Epidermal melanocyte (primary cell): Measurements from ENCODE around the gene KLF13.

Experiments used
- DNase-seq: peaks from one replicate; pipeline ENCODE4 v3.0.0; 2011; ENCODE audit warnings: low spot score; ENCODE audit not compliant: insufficient read length

Gene KLF13

DNA sequence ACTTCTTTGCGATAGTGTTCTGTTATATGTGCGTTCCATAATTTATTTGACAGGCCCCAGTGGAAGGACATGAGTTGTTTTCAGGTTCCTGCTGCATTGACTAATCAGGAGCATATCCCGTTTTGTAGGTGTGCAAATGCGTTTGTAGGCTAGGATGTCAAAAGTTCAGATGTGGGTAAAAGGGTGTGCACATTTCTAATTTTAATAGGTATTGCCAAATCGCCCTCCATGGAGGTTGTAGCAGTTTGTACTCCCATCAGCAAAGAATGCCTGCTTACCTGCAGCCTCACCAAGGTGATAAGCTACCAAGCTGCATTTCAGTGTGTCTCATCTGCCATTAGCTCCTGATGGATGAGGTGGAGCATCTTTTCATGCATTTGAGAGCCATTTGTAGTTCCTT lies 36.3 kb downstream of the KLF13 start:
- DNase-seq = no peak

DNA sequence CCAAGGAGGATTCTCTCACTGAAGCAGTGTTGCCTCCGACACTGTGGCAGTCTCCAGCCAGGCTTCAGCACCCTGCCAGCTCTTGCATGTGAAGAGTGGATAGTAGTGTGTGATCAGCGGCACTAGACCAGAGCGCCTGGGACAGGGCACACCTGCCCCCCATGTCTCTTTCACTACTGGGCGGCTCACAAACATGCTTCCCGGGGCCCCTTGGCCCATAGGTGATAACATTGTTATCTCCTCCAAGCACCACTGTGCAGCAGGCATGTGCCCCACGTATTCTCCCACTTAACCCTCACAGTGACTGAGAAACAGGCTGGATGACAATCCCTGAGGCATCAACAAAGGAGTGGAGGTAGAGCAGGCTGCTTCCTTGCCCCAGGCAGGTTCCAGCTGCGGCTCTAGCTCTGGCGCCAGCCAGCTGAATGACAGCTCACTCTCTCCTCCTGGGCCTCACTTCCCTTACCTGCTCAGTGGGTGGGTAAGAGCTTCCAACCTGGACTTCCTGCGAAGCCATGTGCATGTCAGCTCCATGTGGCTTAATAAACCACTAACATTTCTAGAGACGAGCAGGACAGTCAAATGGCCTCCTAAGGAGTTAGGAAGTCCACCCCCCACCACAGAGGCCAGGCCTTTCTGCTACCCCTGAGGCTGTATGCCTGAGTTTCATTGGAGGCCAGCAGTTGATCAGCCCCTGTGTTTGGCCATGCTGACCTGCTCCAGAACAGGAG lies 37.8 kb downstream of the KLF13 start:
- DNase-seq = no peak

DNA sequence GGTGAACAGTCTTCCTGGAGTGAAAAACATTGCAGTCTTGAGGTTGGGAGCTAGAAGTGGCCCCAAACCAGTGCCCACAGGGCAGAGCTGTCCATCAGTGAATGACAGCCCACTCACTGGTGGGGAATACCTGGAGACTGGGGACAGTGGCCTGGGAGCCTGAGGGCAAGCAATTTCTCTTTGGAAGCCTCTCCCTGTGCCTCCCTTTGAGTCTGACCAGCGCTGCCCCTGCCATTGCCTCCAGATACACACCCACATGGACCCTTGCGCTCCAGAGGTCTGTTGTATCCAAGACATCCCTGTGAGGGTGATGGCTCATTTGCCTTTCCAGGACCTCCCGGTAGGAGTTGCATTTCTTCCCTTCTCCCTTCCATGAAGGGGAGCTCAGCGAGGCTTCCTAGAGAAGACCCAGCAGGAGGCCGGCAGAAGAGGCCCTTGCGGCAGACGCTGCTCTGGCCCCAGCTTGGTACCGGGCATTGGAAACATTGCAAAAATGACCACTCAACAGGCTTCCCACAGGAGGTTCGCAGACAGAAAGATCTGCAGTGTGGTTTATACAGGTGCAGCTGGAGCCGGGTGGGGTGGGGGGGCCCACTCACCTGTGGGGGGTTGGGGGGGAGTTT lies 38.5 kb downstream of the KLF13 start:
- no peak for DNase-seq

DNA sequence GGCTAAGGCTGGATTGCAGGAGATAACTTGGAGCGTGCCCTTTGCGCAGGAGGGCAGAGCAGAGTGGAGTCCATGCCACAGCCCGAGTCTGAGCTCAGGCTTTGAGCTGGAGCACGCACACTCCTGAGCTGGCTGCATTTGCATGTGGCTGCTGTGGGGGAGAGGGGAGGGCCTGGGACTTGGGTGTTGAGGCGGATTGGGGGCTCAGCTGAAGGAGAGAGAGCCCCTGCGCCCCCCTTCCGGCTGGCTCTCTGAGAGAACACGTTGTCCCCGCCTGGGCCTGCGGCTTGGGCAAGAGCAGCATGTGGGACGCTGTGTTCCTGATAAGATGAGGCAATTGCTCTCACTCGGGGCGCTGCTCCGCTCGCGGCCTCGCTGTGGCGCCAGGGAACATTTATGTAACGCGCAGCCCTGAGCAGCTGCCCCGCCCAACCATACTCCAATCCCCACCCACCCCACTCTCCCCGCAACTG lies 39.1 kb downstream of the KLF13 start:
- peak; percentile 82 for DNase-seq

DNA sequence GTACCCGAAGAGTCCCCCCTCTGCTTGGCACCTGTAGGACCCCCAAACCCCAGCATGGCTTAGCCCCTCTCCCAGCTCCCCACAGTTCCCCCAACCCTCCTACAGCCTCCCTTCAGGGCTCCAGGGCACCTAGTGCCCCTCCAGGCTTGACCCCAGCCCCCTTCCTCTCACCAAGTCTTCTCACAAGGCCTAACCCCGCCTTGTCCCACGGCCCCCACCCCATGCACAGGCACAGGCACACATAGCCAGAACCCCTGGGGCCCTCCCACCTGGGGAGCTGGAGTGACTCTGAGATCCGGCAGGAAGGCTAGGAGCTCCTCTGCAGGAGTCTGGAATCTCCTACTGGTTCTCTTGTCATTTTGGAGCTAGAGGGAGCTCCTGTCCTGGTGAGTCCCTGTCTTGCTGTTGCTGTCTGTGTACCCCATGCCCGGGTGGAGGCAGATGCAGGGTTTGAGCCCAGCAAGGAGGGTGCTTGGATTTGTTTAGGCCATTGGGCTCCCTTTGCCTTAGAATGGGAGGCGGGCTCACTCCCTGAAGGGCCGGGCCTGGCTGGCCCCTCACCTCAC lies 39.6 kb downstream of the KLF13 start:
- DNase-seq = no peak

DNA sequence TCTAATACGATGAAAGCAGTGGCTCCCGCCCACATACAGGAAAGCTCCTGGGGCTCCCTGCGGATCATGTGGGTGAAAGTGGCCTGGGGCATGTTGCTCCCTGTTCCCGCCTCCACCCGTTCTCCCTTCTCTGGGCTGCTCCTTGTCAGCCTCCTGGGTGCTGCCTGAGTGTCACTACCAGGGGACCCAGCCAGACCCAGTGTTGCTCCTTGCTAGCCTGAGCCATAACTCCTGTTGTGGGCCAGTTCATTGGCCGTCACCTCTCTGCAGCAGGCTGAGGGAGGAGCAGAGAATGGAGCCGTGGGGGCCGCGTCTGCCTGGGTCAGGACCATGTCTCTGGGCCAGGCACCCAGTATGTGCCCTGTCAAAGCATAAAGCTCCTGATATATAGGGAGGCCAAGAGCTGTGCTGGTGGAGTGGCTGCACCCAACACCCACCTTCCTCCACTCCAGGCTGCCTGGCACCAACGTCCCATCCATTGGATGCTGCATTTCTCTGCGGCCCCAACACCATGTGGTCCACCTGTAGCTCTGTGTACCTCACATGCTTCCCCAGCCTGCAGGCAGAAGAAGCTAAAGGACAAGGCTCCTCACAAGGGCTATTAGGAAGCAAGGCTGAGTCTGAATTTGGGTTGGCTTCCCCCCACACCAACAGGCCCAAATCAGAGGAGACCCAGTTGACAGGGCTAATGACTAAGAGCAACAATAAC lies 40.5 kb downstream of the KLF13 start:
- DNase-seq = no peak

DNA sequence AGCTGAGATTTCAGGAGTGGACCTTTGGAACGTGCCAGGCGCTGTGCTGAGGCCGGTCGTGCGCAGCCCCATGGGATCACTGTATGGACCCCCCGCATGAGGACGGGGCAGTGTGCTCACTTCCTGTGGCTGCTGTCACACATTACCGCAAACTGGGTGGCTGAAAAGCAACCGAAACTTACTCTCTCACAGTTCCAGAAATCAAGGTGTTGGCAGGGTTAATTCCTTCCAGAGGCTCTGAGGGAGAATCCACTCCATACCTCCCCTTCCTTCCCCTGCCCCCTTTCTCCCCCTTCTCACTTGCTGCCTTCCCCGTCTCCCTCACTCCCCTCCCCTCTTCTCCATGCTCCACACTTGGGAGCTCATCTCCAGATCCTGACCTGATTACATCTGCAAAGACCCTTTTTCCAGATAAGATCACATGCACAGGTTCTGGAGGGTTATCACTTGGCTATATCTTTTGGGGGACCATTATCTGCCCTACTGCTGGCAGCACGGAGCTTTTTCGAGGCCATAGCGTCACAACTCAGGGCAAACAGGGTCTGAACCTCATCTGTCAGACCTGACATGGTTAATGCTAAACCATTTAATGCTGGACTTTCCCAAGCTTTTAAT lies 41.2 kb downstream of the KLF13 start:
- no peak for DNase-seq

DNA sequence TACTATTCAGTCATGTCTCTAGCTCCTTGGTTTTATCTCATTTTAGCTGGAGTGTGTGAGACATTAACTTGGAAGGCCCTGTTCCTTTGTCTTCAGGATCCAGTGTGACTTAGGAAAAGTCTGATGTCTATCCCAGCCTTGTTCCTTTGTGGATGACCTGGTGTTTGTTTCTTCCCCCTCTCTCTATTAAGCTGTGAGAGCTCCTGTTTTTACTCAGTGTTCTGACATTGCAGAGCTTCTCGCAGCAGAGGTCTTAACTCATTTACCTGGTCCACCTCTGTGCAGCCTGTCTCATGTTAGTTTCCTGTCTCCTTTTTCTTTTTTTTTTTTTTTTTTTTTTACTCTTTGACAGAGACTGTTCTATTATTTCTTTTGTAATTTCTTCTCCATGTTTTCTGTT lies 43.1 kb downstream of the KLF13 start:
- no peak for DNase-seq

DNA sequence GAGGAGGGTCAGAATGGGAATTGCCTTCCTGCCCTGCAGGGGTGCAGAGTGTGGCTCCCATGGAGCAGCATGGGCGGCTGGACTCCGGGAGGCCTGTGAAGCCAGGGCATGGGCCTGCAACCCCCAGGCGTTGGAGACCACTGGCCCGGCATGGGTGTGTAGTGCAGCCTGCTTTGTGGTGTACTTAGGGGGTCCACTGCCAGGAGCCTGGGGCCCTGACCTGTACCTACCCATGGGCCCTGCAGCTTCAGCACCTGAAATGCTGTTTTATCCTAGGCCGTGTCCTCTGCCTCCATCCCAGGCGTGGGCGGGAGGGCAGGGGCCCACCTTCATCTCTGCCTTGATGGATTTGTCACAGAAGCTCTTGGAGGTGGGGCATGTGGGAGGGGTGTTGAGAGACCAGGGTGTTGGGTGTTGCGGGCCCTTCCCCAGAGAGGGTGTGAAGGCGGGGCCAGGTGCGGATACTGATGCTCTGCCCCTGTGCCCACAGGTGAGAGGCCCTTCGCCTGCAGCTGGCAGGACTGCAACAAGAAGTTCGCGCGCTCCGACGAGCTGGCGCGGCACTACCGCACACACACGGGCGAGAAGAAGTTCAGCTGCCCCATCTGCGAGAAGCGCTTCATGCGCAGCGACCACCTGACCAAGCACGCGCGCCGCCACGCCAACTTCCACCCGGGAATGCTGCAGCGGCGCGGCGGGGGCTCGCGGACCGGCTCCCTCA lies 45.0 kb downstream of the KLF13 start:
- DNase-seq = no peak

DNA sequence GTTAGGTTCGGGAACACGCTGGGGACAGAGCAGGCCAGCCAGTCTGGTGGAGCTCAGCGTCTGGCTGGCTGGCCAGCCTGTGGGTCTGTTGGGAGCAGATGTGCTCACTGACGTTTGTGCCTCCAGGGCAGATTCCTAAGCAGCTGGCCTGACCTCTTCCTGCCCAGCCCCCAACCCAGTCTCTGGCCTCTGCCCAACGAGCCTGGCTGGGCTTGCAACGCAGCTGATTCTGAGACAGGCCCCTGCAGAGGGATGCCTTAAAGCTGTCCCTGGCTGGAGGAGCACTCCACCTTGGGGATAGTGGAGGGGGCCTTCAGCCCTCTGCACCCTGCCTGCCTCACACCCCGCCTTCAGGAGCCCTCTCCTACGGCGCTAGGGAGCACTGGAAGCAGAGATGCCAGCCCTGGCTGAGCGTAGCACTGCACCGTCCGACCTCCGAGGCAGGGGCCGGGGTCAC lies 46.0 kb downstream of the KLF13 start:
- peak; percentile 84 for DNase-seq

DNA sequence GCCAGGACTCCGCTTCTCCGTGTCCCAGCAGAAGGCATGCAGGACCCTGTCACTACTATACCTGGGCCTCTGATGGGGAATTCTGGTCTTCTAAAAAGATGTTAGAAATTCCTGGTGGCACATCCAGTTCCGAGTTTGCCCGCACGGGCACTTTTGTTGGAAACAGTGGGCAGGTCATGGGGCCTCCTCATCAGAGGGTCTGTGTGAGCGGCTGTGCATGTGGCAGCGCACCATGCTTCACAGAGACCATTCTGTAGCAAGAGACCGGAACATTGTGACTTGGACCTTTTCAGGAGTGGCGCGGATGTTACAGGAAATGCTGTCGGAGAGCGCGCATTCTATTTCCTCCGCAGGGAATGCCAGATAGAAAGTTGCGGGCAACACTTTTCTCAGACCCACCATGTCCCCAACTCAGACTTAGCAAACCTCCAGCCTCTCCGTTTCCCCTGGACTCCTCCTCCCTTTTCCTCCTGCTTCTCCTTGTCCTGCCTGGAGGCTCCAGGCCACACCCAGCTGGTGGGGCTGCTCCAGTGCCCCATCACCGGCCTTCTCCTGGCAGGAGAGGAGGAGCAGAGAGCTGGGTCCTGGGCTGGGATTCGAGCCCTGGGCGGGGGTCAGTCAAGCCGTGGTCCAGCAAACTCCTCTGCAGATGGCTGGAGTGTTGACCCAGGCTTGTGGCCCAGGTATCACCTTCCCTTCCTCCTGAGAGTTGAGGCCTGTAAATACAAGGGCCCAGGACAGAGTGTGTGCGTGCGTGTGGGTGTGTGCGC lies 46.6 kb downstream of the KLF13 start:
- no peak for DNase-seq

DNA sequence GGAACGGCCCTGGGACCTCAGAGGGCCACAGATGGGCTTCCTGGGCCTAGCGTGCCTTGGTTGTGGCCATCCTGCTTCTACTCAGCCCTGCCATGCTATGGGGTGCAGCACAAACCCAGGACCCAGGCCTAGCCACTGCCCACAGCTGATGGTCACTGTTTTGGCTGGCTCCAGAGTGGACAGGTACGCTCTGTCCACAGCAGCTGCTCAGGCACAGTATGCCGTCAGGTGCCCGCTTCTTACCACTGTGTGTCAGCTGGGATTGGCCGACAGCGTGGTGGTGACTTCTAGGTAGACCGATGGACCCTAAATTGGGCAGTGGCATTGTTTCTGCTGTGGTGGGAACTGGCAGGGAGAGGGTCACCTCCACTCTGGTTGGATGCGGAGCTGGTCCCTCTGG lies 47.3 kb downstream of the KLF13 start:
- DNase-seq = no peak

DNA sequence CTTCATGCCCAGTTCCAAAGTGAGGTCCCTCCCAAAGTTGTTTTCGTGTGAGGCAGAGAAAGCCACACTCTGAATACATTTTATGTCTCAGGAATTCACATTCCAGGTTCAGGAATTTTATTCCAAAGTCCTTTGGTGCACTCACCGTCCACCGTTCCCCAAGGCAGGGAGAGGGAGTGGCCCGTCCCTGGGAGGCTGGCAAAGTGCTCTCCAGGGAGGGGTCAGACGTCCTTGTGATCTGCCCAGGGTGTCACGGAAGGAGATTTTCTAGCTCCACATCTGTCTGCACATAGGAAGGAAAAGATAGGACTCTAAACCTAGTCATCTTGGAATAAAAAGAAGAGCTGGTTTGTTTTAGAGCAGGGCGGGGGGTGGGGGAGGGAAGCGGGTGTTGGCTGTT lies 47.9 kb downstream of the KLF13 start:
- DNase-seq = no peak

DNA sequence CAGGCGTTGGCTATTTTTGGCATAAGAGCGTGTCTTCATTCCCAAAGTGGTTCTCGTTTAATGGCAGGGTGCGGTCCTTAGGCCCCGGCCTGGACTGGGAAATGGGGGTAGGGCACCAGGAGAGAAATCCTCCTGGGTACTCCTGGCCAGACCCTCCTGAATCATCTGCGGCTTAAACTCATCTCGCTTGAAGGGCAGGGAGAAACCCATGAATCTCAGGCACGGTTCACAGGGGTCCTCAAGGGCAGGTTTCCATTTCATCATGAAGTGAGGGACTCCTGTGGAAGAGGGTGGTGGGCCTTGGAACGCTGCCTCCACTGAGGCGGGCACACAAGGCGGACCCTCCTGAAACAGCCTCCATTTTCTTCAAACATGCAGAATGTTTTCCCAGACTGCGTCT lies 48.4 kb downstream of the KLF13 start:
- DNase-seq = no peak

DNA sequence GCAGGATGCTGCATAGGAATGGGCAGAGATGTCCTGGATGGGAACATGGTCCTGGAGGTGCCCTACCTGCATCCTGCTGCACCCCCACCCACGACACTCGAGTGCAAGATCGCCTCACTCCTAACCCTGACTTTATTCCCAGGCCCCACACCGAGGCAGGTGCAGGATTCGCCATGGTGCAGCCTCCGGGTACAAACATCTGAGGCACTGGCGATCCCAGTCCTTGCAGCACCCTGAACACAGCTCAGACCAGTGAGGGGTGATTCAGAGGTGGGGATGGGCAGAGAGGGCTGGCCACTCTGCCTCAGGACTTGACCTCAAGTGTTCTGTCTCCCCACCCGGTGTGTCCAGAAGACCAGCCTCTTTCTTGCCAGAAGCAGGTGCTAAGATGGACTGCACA lies 49.1 kb downstream of the KLF13 start:
- DNase-seq = no peak

DNA sequence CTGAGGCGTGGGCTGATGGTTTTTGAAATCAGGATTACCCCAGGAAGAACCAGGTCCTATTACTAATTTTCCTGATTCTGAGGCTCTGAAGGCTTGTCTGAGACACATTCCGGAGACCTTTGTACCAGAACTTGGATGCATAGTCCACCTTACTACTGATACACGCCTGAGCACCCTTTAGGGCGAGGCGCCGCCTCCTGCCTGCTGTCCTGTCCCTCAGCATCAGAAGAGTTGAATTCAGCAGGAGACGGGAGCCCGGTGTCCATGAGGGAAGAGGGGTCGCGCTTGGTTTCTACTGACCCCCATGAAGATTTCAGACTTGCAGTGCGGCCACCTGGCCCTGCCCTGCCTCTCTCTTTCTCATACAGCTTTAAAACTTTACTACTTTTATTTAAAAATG lies 49.9 kb downstream of the KLF13 start:
- DNase-seq = no peak

DNA sequence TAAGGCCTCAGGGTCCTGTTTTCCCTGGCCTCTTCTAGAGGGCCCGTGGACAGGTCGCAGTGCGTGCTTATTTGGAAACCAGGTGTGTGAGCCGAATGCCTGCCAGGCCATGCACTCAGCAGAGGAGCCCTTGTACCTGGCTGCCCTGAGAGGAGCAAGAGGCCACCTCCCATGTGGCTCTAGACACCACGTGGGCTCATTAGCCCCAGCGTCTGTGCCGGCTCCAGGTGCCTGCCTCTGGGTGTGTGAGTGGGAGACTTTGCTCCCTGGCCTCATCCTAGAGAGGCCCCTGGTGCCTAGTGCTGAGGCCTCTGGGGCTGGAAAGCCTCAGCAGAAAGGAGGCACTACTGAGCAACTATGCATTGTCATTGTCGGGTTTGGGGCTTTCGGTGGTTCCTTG lies 50.4 kb downstream of the KLF13 start:
- no peak for DNase-seq

DNA sequence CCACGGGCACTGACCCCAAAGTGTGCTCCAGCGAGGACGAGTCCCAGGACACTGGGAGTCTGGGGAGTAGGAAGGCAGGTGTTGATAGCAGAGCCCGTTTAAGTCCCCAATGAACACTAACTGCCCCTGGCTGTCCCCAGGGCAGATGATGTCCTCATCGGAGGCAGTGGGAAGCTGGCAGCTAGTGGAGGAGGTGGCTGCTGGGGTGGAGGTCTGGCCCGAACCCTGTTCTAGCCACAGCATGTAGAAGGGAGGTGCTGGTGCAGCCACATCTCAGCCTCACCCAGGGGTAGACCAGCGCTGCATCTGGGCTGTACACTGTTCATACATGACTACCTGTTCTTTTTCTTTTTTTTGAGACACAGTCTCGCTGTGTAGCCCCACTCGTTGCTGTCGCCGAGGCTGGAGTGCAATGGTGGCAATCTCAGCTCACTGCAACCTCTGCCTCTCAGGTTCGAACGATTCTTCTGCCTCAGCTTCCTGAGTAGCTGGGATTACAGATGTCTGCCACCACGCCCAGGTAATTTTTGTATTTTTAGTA lies 51.8 kb downstream of the KLF13 start:
- no peak for DNase-seq

DNA sequence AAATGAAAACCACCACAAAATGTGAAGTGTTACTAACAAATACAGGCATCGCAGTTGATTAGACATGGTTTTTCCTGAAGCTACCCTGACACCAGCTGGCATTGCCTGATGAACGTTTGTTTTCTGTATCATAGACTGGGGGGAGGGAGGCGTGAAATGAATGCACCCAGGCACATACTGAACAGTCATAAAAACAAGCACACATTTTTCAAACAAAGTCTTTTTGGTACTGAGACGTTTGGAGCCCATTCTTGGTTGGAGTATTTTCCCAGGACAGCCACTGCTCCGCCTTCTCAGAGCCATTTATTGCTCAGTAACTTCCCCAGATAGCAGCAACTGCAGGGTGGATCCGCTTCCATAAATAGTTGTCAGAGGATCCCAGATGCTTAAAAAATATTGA lies 52.4 kb downstream of the KLF13 start:
- DNase-seq = no peak

DNA sequence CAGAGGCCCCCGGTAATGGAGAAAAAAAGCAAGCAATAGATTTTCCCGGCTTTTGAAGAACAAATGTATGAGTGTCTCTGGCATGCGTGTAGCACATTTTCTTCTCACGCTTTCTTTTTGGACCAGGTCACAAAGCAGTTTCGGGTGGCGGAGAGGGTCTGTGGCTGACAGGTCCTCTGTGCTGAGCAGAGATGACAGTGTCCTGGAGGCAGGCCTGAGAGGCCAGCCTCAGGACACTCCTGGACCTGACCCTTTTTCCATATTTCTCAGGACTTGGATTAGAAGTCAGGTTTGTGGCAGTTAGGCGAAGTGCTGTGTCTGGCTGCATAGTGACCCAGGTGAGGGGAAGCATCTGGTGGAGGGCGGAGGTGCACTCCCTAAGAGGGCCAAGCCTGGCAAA lies 52.9 kb downstream of the KLF13 start:
- DNase-seq = no peak
